ENCODE measurements around the gene ANAPC13. TPM values are rescaled to one million over a fixed set of nuclear protein-coding genes. Genes with fewer than 3 reads are reported as not detected.

The ANAPC13 gene
- polyA plus RNA-seq, 1 donor (not counting 4 experiments of a cell fraction or from before 2014, with no cell fraction given): 63.4 TPM

GRCh38 chr3:134460965-134461364 is 24.8 kb downstream of the ANAPC13 start:
- no peak for DNase-seq (ENCODE audit: low read depth, low spot score)
- dilution Hi-C loops (cut with MboI; ENCODE audit: extremely low pct_ligation_motif_present, low sequenced_read_pairs): no loop called here
- H3K4me1 ChIP-seq (ENCODE audit: control insufficient read depth, extremely low read depth, insufficient read depth, low read length): peaks cover 6% of the 10 kb centered on the region
- H3K9me1 ChIP-seq (ENCODE audit: control insufficient read depth, extremely low read depth, insufficient read depth, low read length): no peaks in the 10 kb centered on the region
- H3K36me3 ChIP-seq (ENCODE audit: control insufficient read depth in 2 of 2, extremely low read depth in 1 of 2, insufficient read depth in 2 of 2, low read length in 2 of 2): no peaks in the 10 kb centered on the region
- no peaks in the 10 kb centered on the region for H3K79me2 ChIP-seq (ENCODE audit: control insufficient read depth, insufficient read depth, low read length)
- peak; percentile 39 for FAIRE-seq
- no peak overlapping the region for H3K9ac ChIP-seq (ENCODE audit: control insufficient read depth, extremely low read depth, insufficient read depth, low read length)
- no peak overlapping the region for H3K4me3 ChIP-seq (ENCODE audit: control insufficient read depth in 2 of 3, extremely low read depth in 1 of 3, insufficient read depth in 2 of 3, low read depth in 1 of 3, low read length in 3 of 3)
- H3K9me3 ChIP-seq (ENCODE audit: control insufficient read depth, low read depth, low read length): no peaks in the 10 kb centered on the region
- H3K27ac ChIP-seq (ENCODE audit: control insufficient read depth, insufficient read depth, low read length): no peak overlapping the region
- H2AFZ ChIP-seq (ENCODE audit: control insufficient read depth, low read length): no peak overlapping the region
- TF ChIP-seq EZH2 (IDR thresholded peaks at IDR 0.05; ENCODE audit: low read length) (no peak), CTCF (optimal IDR thresholded peaks at IDR 0.05 in 1 of 3, IDR thresholded peaks at IDR 0.05 in 1 of 3, conservative IDR thresholded peaks at IDR 0.05 in 1 of 3; ENCODE audit: extremely low read depth in 1 of 3, insufficient read depth in 2 of 3, low read length in 3 of 3) (no peak)
- H3K27me3 ChIP-seq (ENCODE audit: control insufficient read depth, extremely low read depth, insufficient read depth, low read length): no peaks in the 10 kb centered on the region
- no peaks in the 10 kb centered on the region for H4K20me1 ChIP-seq (ENCODE audit: control insufficient read depth, extremely low read depth, insufficient read depth, low read length)
- H3K4me2 ChIP-seq (ENCODE audit: control insufficient read depth, extremely low read depth, insufficient read depth, low read depth, low read length): no peak overlapping the region

GRCh38 chr3:134459562-134459961 is 26.2 kb downstream of the ANAPC13 start:
- Histone ChIP-seq H3K36me3 (ENCODE audit: control insufficient read depth in 2 of 2, extremely low read depth in 1 of 2, insufficient read depth in 2 of 2, low read length in 2 of 2) (no peaks in the 10 kb centered on the region), H3K4me1 (ENCODE audit: control insufficient read depth, extremely low read depth, insufficient read depth, low read length) (peaks cover 6% of the 10 kb centered on the region), H3K4me3 (ENCODE audit: control insufficient read depth in 2 of 3, extremely low read depth in 1 of 3, insufficient read depth in 2 of 3, low read depth in 1 of 3, low read length in 3 of 3) (no peak overlapping the region), H3K9me1 (ENCODE audit: control insufficient read depth, extremely low read depth, insufficient read depth, low read length) (no peaks in the 10 kb centered on the region), H3K9ac (ENCODE audit: control insufficient read depth, extremely low read depth, insufficient read depth, low read length) (no peak overlapping the region), H4K20me1 (ENCODE audit: control insufficient read depth, extremely low read depth, insufficient read depth, low read length) (no peaks in the 10 kb centered on the region), H3K27me3 (ENCODE audit: control insufficient read depth, extremely low read depth, insufficient read depth, low read length) (no peaks in the 10 kb centered on the region), H2AFZ (ENCODE audit: control insufficient read depth, low read length) (no peak overlapping the region), H3K79me2 (ENCODE audit: control insufficient read depth, insufficient read depth, low read length) (no peaks in the 10 kb centered on the region), H3K9me3 (ENCODE audit: control insufficient read depth, low read depth, low read length) (no peaks in the 10 kb centered on the region), H3K27ac (ENCODE audit: control insufficient read depth, insufficient read depth, low read length) (no peak overlapping the region), H3K4me2 (ENCODE audit: control insufficient read depth, extremely low read depth, insufficient read depth, low read depth, low read length) (no peak overlapping the region)
- FAIRE-seq: no peak
- DNase-seq (ENCODE audit: low read depth, low spot score): no peak
- dilution Hi-C loops (cut with MboI; ENCODE audit: extremely low pct_ligation_motif_present, low sequenced_read_pairs): no loop called here
- TF ChIP-seq EZH2 (IDR thresholded peaks at IDR 0.05; ENCODE audit: low read length) (no peak), CTCF (optimal IDR thresholded peaks at IDR 0.05 in 1 of 3, IDR thresholded peaks at IDR 0.05 in 1 of 3, conservative IDR thresholded peaks at IDR 0.05 in 1 of 3; ENCODE audit: extremely low read depth in 1 of 3, insufficient read depth in 2 of 3, low read length in 3 of 3) (no peak)
